Panc1 (cell line): ENCODE results near the gene GAMT. TPM values are rescaled to one million over a fixed set of nuclear protein-coding genes. Genes with fewer than 3 reads are reported as not detected.
A peak's percentile ranks its signal among the peaks of the same experiment; 100 is the strongest.

Source experiments
- ATAC-seq: fragments of 200-7000 bp; cut with Tn5 transposase; 2 replicates; pipeline ENCODE4 v1.9.1; 2020; ENCODE audit warnings: mild to moderate bottlenecking, moderate library complexity
- BruUV-seq: library from RNA; stranded (reverse); fragments of 400-500 nt; replicated peaks from 2 replicates; lab custom pipeline; 2021; lab: Mats Ljungman, UMichigan
- CTCF ChIA-PET: fragments of 300-600 bp; sonication (Branson Sonifier 250); formaldehyde crosslinking; loops from one replicate; lab custom pipeline; 2022; ENCODE audit warnings: antibody characterized with exemption; lab: Charles Lee
- POLR2A ChIA-PET: fragments of 300-600 bp; sonication (Branson Sonifier 250); formaldehyde crosslinking; loops from one replicate; lab custom pipeline; 2022; ENCODE audit warnings: antibody characterized with exemption; lab: Charles Lee
- DNase-seq: peaks from one replicate; pipeline ENCODE4 v3.0.0-alpha.2; 2010; ENCODE audit warnings: low read depth, low spot score
- H3K27ac ChIP-seq: 2 replicates; pipeline ENCODE4 v1.5.1; 2011; ENCODE audit warnings: mild to moderate bottlenecking, low read length, inconsistent platforms
- H3K27me3 ChIP-seq: fragments of 200-500 bp; sonication (Bioruptor generic); 2 replicates; pipeline ENCODE4 v1.6.0; 2014; ENCODE audit warnings: low read length, inconsistent platforms; ENCODE audit not compliant: control insufficient read depth, insufficient read depth
- H3K36me3 ChIP-seq: fragments of 200-500 bp; sonication (Bioruptor generic); 2 replicates; pipeline ENCODE4 v1.5.1; 2014; ENCODE audit warnings: inconsistent platforms, mild to moderate bottlenecking, low read length, moderate library complexity; ENCODE audit not compliant: control insufficient read depth, insufficient read depth
- H3K4me1 ChIP-seq: 2 replicates; pipeline ENCODE4 v1.5.1; 2011; ENCODE audit warnings: inconsistent platforms, mild to moderate bottlenecking, low read length, moderate library complexity; ENCODE audit not compliant: control insufficient read depth, insufficient read depth
- H3K4me3 ChIP-seq, 2 experiments: 2 replicates each; pipeline ENCODE4 v1.5.1; 2011 to 2012; ENCODE audit warnings: low read depth in 2 of 2, low read length in 2 of 2, mild to moderate bottlenecking in 2 of 2, inconsistent platforms in 1 of 2, moderate library complexity in 1 of 2
- H3K9me3 ChIP-seq: fragments of 200-500 bp; sonication (Bioruptor generic); 2 replicates; pipeline ENCODE4 v1.5.1; 2014; ENCODE audit warnings: low read depth, mild to moderate bottlenecking, inconsistent platforms, low read length, moderate library complexity; ENCODE audit not compliant: control insufficient read depth, insufficient read depth
- POLR2AphosphoS5 ChIP-seq: IDR thresholded peaks from 2 replicates; pipeline ENCODE4 v1.6.1; 2012; ENCODE audit warnings: mild to moderate bottlenecking, low read depth, low read length, moderate library complexity
- SIN3A ChIP-seq: IDR thresholded peaks from 2 replicates; pipeline ENCODE4 v1.6.1; 2012; ENCODE audit warnings: low read depth, mild to moderate bottlenecking, low read length, moderate library complexity, borderline replicate concordance; ENCODE audit not compliant: insufficient read depth
- TCF7L2 ChIP-seq: IDR thresholded peaks from 2 replicates; pipeline ENCODE4 v1.6.1; 2011; ENCODE audit warnings: mild to moderate bottlenecking, low read depth, low read length, inconsistent platforms
- in situ Hi-C: cut with HindIII; loops from 2 replicates; pipeline ENCODE4 v1.10.0; 2016; ENCODE audit warnings: low sequenced_read_pairs, low pct_unique_long_range_greater_than_20kb
- intact Hi-C: fragments of 100-400 bp; cut with micrococcal nuclease; formaldehyde crosslinking; loops from one replicate; pipeline ENCODE4 v1.10.0; 2022; ENCODE audit not compliant: unreplicated experiment
- total RNA-seq: library from RNA; stranded (reverse); gene quantifications from one replicate; pipeline ENCODE4 v1.2.1, GENCODE V29; 2021; ENCODE audit not compliant: unreplicated experiment
- TF ChIP-seq, protein P1 (sequence below), 2 experiments: IDR thresholded peaks; 2 replicates each; pipeline ENCODE4 v1.6.1; 2011 to 2012; ENCODE audit warnings: low read depth in 2 of 2, control low read depth in 1 of 2, low read length in 1 of 2, mild to moderate bottlenecking in 1 of 2, moderate library complexity in 1 of 2; ENCODE audit not compliant: insufficient read depth in 1 of 2
- TF ChIP-seq, protein P2 (sequence below): fragments of 450-650 bp; IDR thresholded peaks from 2 replicates; pipeline ENCODE4 v1.5.1; 2017; ENCODE audit warnings: mild to moderate bottlenecking

The GAMT gene
- total RNA-seq, 1 experiment from 2014 or later, result 21.2 TPM

DNA sequence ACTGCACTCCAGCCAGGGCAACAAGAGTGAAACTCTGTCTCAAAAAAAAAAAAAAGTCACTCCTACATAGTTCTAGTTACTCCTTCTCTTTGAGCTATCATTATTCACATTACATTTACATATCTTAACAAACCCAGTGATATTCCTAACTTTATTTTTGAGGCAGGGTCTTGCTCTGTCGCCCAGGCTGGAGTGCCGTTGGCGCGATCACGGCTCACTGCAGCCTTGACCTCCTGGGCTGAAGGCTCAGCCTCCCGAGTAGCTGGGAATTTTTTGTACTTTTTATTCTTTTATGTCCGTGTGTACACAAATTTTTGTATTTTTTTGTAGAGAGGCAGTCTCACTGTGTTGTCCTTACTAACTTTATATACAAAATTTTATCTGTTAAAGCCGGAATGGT is 36.3 kb upstream of the GAMT start:
- Histone ChIP-seq H3K36me3 (peaks cover 6% of the 10 kb centered on the region), H3K27me3 (no peaks in the 10 kb centered on the region), H3K9me3 (no peaks in the 10 kb centered on the region), H3K27ac (peak overlapping the region; percentile 64; the same call in 1 of the 2 replicates), H3K4me3 (peak overlapping the region; percentile 9 to 73; a peak in 3 of 4 replicates), H3K4me1 (peaks cover 27% of the 10 kb centered on the region)
- intact Hi-C loops (no loop called here), in situ Hi-C loops (no loop called here)
- ATAC-seq, result no peak
- CTCF ChIA-PET, result no interaction called here
- BruUV-seq, result no TSS peak
- no peak for DNase-seq
- POLR2A ChIA-PET, result interaction anchor here (0.6 kb wide), 1 partner anchor 605 kb away, joined by 3 read pairs; no protein-coding TSS in a partner anchor
- TF ChIP-seq, protein P1, sequence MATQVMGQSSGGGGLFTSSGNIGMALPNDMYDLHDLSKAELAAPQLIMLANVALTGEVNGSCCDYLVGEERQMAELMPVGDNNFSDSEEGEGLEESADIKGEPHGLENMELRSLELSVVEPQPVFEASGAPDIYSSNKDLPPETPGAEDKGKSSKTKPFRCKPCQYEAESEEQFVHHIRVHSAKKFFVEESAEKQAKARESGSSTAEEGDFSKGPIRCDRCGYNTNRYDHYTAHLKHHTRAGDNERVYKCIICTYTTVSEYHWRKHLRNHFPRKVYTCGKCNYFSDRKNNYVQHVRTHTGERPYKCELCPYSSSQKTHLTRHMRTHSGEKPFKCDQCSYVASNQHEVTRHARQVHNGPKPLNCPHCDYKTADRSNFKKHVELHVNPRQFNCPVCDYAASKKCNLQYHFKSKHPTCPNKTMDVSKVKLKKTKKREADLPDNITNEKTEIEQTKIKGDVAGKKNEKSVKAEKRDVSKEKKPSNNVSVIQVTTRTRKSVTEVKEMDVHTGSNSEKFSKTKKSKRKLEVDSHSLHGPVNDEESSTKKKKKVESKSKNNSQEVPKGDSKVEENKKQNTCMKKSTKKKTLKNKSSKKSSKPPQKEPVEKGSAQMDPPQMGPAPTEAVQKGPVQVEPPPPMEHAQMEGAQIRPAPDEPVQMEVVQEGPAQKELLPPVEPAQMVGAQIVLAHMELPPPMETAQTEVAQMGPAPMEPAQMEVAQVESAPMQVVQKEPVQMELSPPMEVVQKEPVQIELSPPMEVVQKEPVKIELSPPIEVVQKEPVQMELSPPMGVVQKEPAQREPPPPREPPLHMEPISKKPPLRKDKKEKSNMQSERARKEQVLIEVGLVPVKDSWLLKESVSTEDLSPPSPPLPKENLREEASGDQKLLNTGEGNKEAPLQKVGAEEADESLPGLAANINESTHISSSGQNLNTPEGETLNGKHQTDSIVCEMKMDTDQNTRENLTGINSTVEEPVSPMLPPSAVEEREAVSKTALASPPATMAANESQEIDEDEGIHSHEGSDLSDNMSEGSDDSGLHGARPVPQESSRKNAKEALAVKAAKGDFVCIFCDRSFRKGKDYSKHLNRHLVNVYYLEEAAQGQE (IDR thresholded peaks at IDR 0.05; ENCODE audit: insufficient read depth in 1 of 2, low read depth in 2 of 2, low read length in 1 of 2), result no peak
- TF ChIP-seq SIN3A, result no peak
- no peak for TF ChIP-seq TCF7L2
- TF ChIP-seq, protein P2, sequence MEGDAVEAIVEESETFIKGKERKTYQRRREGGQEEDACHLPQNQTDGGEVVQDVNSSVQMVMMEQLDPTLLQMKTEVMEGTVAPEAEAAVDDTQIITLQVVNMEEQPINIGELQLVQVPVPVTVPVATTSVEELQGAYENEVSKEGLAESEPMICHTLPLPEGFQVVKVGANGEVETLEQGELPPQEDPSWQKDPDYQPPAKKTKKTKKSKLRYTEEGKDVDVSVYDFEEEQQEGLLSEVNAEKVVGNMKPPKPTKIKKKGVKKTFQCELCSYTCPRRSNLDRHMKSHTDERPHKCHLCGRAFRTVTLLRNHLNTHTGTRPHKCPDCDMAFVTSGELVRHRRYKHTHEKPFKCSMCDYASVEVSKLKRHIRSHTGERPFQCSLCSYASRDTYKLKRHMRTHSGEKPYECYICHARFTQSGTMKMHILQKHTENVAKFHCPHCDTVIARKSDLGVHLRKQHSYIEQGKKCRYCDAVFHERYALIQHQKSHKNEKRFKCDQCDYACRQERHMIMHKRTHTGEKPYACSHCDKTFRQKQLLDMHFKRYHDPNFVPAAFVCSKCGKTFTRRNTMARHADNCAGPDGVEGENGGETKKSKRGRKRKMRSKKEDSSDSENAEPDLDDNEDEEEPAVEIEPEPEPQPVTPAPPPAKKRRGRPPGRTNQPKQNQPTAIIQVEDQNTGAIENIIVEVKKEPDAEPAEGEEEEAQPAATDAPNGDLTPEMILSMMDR, result no peak
- no peak for TF ChIP-seq POLR2AphosphoS5

DNA sequence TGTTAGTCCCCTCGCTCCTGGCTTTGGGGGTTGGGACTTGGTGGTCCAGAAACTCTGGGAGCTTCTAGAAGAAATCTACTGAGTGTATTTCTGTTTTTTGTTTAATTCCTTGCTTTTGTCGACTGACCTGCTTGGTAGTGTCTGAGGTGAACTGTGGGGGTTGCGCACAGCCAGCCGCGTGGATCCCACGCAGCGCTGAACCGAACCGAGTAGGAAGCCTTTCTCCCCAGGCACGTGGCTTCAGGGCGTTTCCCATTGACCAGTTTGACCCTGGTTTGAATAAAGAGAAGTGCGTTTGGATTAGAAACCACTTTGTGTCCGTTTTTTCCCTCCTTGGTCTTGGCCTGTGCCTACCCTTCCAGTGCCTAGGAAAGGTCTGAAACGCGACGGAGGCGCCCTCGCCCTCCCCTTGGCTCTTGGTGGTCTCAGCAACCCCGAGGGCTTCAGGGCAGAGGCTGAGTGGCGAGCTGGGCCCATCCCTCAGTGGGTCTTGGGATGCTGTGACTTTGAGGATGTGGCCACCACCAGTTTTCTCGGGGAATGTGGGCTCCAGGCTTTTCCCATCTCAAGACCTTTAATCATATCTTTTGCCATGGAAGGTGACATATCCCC is 34.1 kb upstream of the GAMT start:
- ChIA-PET POLR2A (no interaction called here), CTCF (no interaction called here)
- Histone ChIP-seq H3K4me3 (no peak overlapping the region), H3K27ac (0 out of 2 replicates have a peak overlapping the region, but pooled peaks have one; percentile 23), H3K9me3 (no peaks in the 10 kb centered on the region), H3K27me3 (no peaks in the 10 kb centered on the region), H3K4me1 (peaks cover 6% of the 10 kb centered on the region), H3K36me3 (peaks cover 6% of the 10 kb centered on the region)
- no TSS peak for BruUV-seq
- DNase-seq, result no peak
- intact Hi-C loops (no loop called here), in situ Hi-C loops (no loop called here)
- ATAC-seq, result no peak
- TF ChIP-seq, protein P2, result no peak
- TF ChIP-seq, protein P1 (IDR thresholded peaks at IDR 0.05; ENCODE audit: insufficient read depth in 1 of 2, low read depth in 2 of 2, low read length in 1 of 2), result no peak
- TF ChIP-seq TCF7L2 (no peak), POLR2AphosphoS5 (no peak), SIN3A (no peak)
